Activated CD8-positive, alpha-beta memory T cell treated with anti-CD3 and anti-CD28 coated beads, Interleukin-2, amount 50 U/mL, for 24 hours (primary cell): ENCODE data around the gene MKI67.
"Not testable (repeated sequence)": the region's sequence is repeated elsewhere in the genome, so short reads cannot be mapped to it uniquely, and the experiment has no call there.

Experiments
- DNase-seq: peaks from one replicate; pipeline ENCODE4 v3.0.0-alpha.2; 2020; ENCODE audit errors: extremely low read depth

MKI67 gene

GRCh38 chr10:128149267-128150014 lies 23.2 kb upstream of the MKI67 start:
- no peak for DNase-seq

GRCh38 chr10:128147669-128148068 lies 21.4 kb upstream of the MKI67 start:
- no peak for DNase-seq

GRCh38 chr10:128147064-128147463 lies 20.8 kb upstream of the MKI67 start:
- no peak for DNase-seq

- no peak for DNase-seq
These were observed 18.3 kb upstream of the MKI67 start for GRCh38 chr10:128144547-128144946.

- no peak for DNase-seq
These were observed 17.3 kb upstream of the MKI67 start for GRCh38 chr10:128143531-128143930.

- DNase-seq: no peak
These were observed 14.2 kb upstream of the MKI67 start for GRCh38 chr10:128140425-128140824.

GRCh38 chr10:128138429-128138828 lies 12.2 kb upstream of the MKI67 start:
- not testable (repeated sequence) for DNase-seq

GRCh38 chr10:128137877-128138276 lies 11.7 kb upstream of the MKI67 start:
- no peak for DNase-seq

- DNase-seq: no peak
These were observed 3.8 kb upstream of the MKI67 start for GRCh38 chr10:128130051-128130450.

GRCh38 chr10:128128582-128128981 lies 2.4 kb upstream of the MKI67 start:
- DNase-seq: no peak

- DNase-seq: no peak
These were observed 743 bp downstream of the MKI67 start for GRCh38 chr10:128125416-128125943.

GRCh38 chr10:128124813-128125403 lies 1.3 kb downstream of the MKI67 start:
- no peak for DNase-seq

- DNase-seq: no peak
These were observed 2.4 kb downstream of the MKI67 start for GRCh38 chr10:128123846-128124245.

- no peak for DNase-seq
These were observed 3.3 kb downstream of the MKI67 start for GRCh38 chr10:128122931-128123330.

- no peak for DNase-seq
These were observed 4.3 kb downstream of the MKI67 start for GRCh38 chr10:128121750-128122412.

- no peak for DNase-seq
These were observed 9.2 kb downstream of the MKI67 start for GRCh38 chr10:128116851-128117615.

GRCh38 chr10:128116187-128116586 lies 10.0 kb downstream of the MKI67 start:
- DNase-seq: no peak

- DNase-seq: no peak
These were observed 10.9 kb downstream of the MKI67 start for GRCh38 chr10:128115356-128115755.

GRCh38 chr10:128114901-128115300 lies 11.3 kb downstream of the MKI67 start:
- no peak for DNase-seq

- DNase-seq: no peak
These were observed 13.2 kb downstream of the MKI67 start for GRCh38 chr10:128113026-128113425.

- DNase-seq: no peak
These were observed 14.5 kb downstream of the MKI67 start for GRCh38 chr10:128111696-128112095.

- DNase-seq: no peak
These were observed 15.9 kb downstream of the MKI67 start for GRCh38 chr10:128110339-128110738.
